Endothelial cell of umbilical vein (primary cell): ENCODE results near the gene HCK. TPM values are rescaled to one million over a fixed set of nuclear protein-coding genes. Genes with fewer than 3 reads are reported as not detected.
A peak's percentile ranks its signal among the peaks of the same experiment; 100 is the strongest.

Experiments used
- BruUV-seq: library from RNA; stranded (reverse); fragments of 400-500 nt; replicated peaks from 2 replicates; lab custom pipeline; 2021; lab: Mats Ljungman, UMichigan
- CTCF ChIA-PET: fragments of 300-600, 350-600 bp; sonication (Branson Sonifier 250); formaldehyde crosslinking; loops from one replicate; lab custom pipeline; 2021; ENCODE audit warnings: antibody characterized with exemption, inconsistent platforms; lab: Charles Lee
- POLR2A ChIA-PET: fragments of 300-600, 350-600 bp; sonication (Branson Sonifier 250); formaldehyde crosslinking; loops from one replicate; lab custom pipeline; 2021; ENCODE audit warnings: antibody characterized with exemption, inconsistent platforms; lab: Charles Lee
- DNase-seq: peaks from one replicate; pipeline ENCODE4 v3.0.0-alpha.2; 2011; ENCODE audit warnings: low read depth, low spot score
- FAIRE-seq: peaks from 2 replicates; lab custom pipeline; 2011; peaks lifted over from hg19 to GRCh38; lab: Jason Lieb, UNC
- H2AFZ ChIP-seq: 2 replicates; pipeline ENCODE4 v1.6.0; 2012; ENCODE audit warnings: low read depth, low read length, control low read depth, inconsistent platforms
- H3K27ac ChIP-seq: 2 replicates; pipeline ENCODE4 v1.5.1; 2011; ENCODE audit warnings: low read depth, mild to moderate bottlenecking, control low read depth, low read length, moderate library complexity; ENCODE audit not compliant: insufficient read depth
- H3K27me3 ChIP-seq, 2 experiments: 2 replicates each; pipeline versions ENCODE4 v1.6.0 to v1.6.1; 2011; ENCODE audit warnings: low read length in 2 of 2, mixed read lengths in 1 of 2; ENCODE audit not compliant: control insufficient read depth in 2 of 2, insufficient read depth in 2 of 2
- H3K36me3 ChIP-seq, 2 experiments: 2 replicates in 1 of 2; 3 replicates in 1 of 2; pipeline ENCODE4 v1.5.1; 2011; ENCODE audit warnings: low read length in 2 of 2, mild to moderate bottlenecking in 1 of 2, moderate library complexity in 1 of 2; ENCODE audit not compliant: control insufficient read depth in 2 of 2, insufficient read depth in 2 of 2; ENCODE audit errors: extremely low read depth in 1 of 2
- H3K4me1 ChIP-seq: 3 replicates; pipeline ENCODE4 v1.5.1; 2011; ENCODE audit warnings: mild to moderate bottlenecking, low read length; ENCODE audit not compliant: control insufficient read depth, insufficient read depth; ENCODE audit errors: extremely low read depth
- H3K4me2 ChIP-seq: 2 replicates; pipeline ENCODE4 v1.6.1; 2011; ENCODE audit warnings: low read length, control low read depth, mixed read lengths; ENCODE audit not compliant: insufficient read depth
- H3K4me3 ChIP-seq, 3 experiments: fragments of 200-600 bp in 1 of 3; sonication (generic), shearing (Covaris generic) in 1 of 3; replicated peaks in 1 of 3; 2 replicates each; pipeline ENCODE4 v1.5.1; 2011 to 2016; ENCODE audit warnings: control low read depth in 3 of 3, low read length in 3 of 3, mild to moderate bottlenecking in 2 of 3, inconsistent platforms in 1 of 3, low read depth in 1 of 3, moderate library complexity in 1 of 3; ENCODE audit not compliant: insufficient read depth in 1 of 3
- H3K79me2 ChIP-seq: 2 replicates; pipeline ENCODE4 v1.6.0; 2012; ENCODE audit warnings: low read length, inconsistent platforms; ENCODE audit not compliant: control insufficient read depth, insufficient read depth
- H3K9ac ChIP-seq: replicated peaks from 2 replicates; pipeline ENCODE3; 2011; ENCODE audit warnings: low read length, control low read depth; ENCODE audit not compliant: insufficient read depth; ENCODE audit errors: extremely low read depth
- H3K9me1 ChIP-seq: replicated peaks from 3 replicates; pipeline ENCODE4 v1.6.0; 2011; ENCODE audit warnings: mild to moderate bottlenecking, low read length; ENCODE audit not compliant: control insufficient read depth, insufficient read depth; ENCODE audit errors: extremely low read depth
- H3K9me3 ChIP-seq: replicated peaks from 2 replicates; pipeline ENCODE4 v1.5.1; 2012; ENCODE audit warnings: low read length, inconsistent platforms; ENCODE audit not compliant: control insufficient read depth, insufficient read depth
- H4K20me1 ChIP-seq: replicated peaks from 2 replicates; pipeline ENCODE3; 2011; ENCODE audit warnings: mild to moderate bottlenecking, low read length; ENCODE audit not compliant: control insufficient read depth, insufficient read depth; ENCODE audit errors: extremely low read depth
- EZH2 ChIP-seq: IDR thresholded peaks from 2 replicates; pipeline ENCODE4 v1.6.1; 2012; ENCODE audit warnings: borderline replicate concordance, low read depth, mild to moderate bottlenecking, moderate library complexity, low read length, inconsistent platforms; ENCODE audit not compliant: severe bottlenecking
- FOS ChIP-seq: IDR thresholded peaks from 2 replicates; pipeline ENCODE4 v1.6.1; 2011; ENCODE audit warnings: mild to moderate bottlenecking, low read length, moderate library complexity, borderline replicate concordance; ENCODE audit not compliant: insufficient read depth
- GATA2 ChIP-seq: IDR thresholded peaks from 2 replicates; pipeline ENCODE4 v1.7.0; 2011; ENCODE audit warnings: low read depth, mild to moderate bottlenecking, moderate library complexity, mixed read lengths, low read length; ENCODE audit not compliant: insufficient read length, insufficient read depth
- JUN ChIP-seq: IDR thresholded peaks from 2 replicates; pipeline ENCODE4 v1.6.1; 2011; ENCODE audit warnings: borderline replicate concordance, low read depth; ENCODE audit not compliant: insufficient read length, insufficient read depth
- POLR2A ChIP-seq: IDR thresholded peaks from 2 replicates; pipeline ENCODE4 v1.6.1; 2012; ENCODE audit warnings: low read depth, mild to moderate bottlenecking, control low read depth, low read length
- POLR2AphosphoS5 ChIP-seq: IDR thresholded peaks from 2 replicates; pipeline ENCODE4 v1.6.1; 2012; ENCODE audit warnings: low read depth, mild to moderate bottlenecking, control low read depth, low read length, moderate library complexity; ENCODE audit not compliant: insufficient read depth
- dilution Hi-C: fragments of 300-500 bp; cut with MboI; formaldehyde crosslinking; loops from one replicate; pipeline ENCODE4 v1.15.0; 2019; ENCODE audit warnings: low sequenced_read_pairs; ENCODE audit not compliant: extremely low pct_ligation_motif_present
- intact Hi-C: fragments of 100-400 bp; cut with micrococcal nuclease; formaldehyde crosslinking; loops from one replicate; pipeline ENCODE4 v1.10.0; 2022
- polyA plus RNA-seq, 4 experiments: library from polyadenylated mRNA; depleted of rRNA in 3 of 4; stranded (reverse) in 3 of 4; unstranded in 1 of 4; fragments of >200 nt; gene quantifications; 2 replicates each; pipeline versions ENCODE4 v1.2.1 to v1.2.3, GENCODE V29; 2011 to 2012; ENCODE audit warnings: missing spikeins in 1 of 4
- total RNA-seq: library from RNA; stranded (reverse); gene quantifications from 2 replicates; pipeline ENCODE4 v1.2.3, GENCODE V29; 2021
- TF ChIP-seq, protein P1 (sequence below): IDR thresholded peaks from 2 replicates; pipeline ENCODE4 v1.6.1; 2011; ENCODE audit not compliant: insufficient read depth, insufficient read length

HCK gene
- total and polyA plus RNA-seq, 2 donors (not counting 3 experiments of a cell fraction or from before 2014, with no cell fraction given), result not detected

DNA sequence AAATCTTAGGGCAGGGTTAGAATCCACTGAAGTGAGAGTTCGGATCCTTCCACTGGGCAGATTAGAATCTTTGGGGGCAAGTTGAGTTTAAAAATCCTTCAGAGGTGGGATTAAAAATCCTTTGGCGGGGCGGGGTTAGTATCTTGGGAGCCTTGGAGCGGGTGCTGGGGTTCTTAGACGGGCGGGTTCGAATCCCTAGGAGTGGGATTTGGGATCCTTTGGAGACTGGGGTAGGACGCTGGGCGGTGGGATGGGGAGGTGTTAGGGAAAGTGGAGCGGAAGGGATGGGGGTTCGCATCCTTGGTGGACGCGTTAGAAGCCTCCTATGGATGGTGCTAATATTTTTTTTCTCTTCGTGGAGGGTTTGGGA is 337 bp upstream of the HCK start:
- POLR2A ChIA-PET, result no interaction called here
- no peaks in the 10 kb centered on the region for H4K20me1 ChIP-seq
- CTCF ChIA-PET, result no interaction called here
- H2AFZ ChIP-seq, result no peak overlapping the region
- no peak overlapping the region for H3K27ac ChIP-seq
- no peaks in the 10 kb centered on the region for H3K9me3 ChIP-seq
- no TSS peak for BruUV-seq
- peaks cover 4% of the 10 kb centered on the region for H3K4me1 ChIP-seq
- H3K9ac ChIP-seq, result no peak overlapping the region
- H3K4me2 ChIP-seq, result no peak overlapping the region
- FAIRE-seq (no peak), DNase-seq (no peak)
- intact Hi-C loops, result no loop called here
- no peaks in the 10 kb centered on the region for H3K9me1 ChIP-seq
- no peak overlapping the region for H3K4me3 ChIP-seq
- H3K79me2 ChIP-seq, result no peaks in the 10 kb centered on the region
- dilution Hi-C loops, result no loop called here
- peaks cover 44 to 49% of the 10 kb centered on the region in 2 experiments for H3K27me3 ChIP-seq
- H3K36me3 ChIP-seq, result no peaks in the 10 kb centered on the region
- no peak for TF ChIP-seq POLR2AphosphoS5
- TF ChIP-seq EZH2, result peak; percentile 97

DNA sequence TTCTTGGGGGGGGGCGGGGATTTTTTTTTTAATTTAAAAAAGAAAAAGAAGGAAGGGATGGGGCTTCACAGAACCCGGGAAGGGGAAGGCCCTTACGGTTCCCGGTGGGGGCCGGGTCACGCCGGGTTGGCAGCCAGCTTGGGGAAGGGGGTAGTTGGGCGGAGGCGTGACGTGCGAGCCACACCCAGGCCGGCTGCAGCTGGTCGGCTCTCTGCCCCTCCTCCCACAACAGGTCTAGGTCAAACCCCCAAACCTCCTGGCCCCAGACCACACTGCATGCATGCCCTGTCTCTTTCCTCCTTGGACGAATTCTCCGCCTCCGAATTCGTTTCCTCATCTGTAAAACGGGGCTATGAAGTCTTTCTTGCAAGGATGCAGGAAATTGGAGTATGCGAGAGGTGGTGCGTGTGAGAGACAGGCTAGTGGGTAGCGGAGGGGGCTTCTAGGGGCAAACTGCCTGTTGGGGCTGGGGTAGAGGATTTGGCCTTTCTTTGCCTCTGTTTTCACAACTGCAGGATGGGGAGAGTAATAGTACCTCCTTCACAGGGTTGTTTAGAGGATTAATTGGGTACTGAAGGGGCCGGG is 828 bp downstream of the HCK start:
- no peak for FAIRE-seq
- Histone ChIP-seq H3K4me3 (no peak overlapping the region), H3K27me3 (peaks cover 41 to 49% of the 10 kb centered on the region in 2 experiments), H3K9me1 (no peaks in the 10 kb centered on the region), H3K27ac (no peak overlapping the region), H3K4me2 (no peak overlapping the region), H3K9me3 (no peaks in the 10 kb centered on the region), H3K4me1 (peaks cover 4% of the 10 kb centered on the region), H3K79me2 (no peaks in the 10 kb centered on the region), H2AFZ (no peak overlapping the region), H3K36me3 (no peaks in the 10 kb centered on the region), H3K9ac (no peak overlapping the region), H4K20me1 (no peaks in the 10 kb centered on the region)
- no TSS peak for BruUV-seq
- ChIA-PET CTCF (interaction anchor here (1.7 kb wide), 1 partner anchor 11 kb away, joined by 8 read pairs; no protein-coding TSS in a partner anchor), POLR2A (no interaction called here)
- intact Hi-C loops, result no loop called here
- dilution Hi-C loops, result no loop called here
- TF ChIP-seq POLR2A, result no peak
- no peak for TF ChIP-seq POLR2AphosphoS5
- no peak for TF ChIP-seq FOS
- TF ChIP-seq JUN, result no peak
- TF ChIP-seq, protein P1, sequence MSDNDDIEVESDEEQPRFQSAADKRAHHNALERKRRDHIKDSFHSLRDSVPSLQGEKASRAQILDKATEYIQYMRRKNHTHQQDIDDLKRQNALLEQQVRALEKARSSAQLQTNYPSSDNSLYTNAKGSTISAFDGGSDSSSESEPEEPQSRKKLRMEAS, result no peak
- TF ChIP-seq GATA2, result no peak
- no peak for DNase-seq
